IMR-90 (cell line): ENCODE results near the gene DAAM1. TPM values are rescaled to one million over a fixed set of nuclear protein-coding genes. Genes with fewer than 3 reads are reported as not detected.

Experiments used
- ATAC-seq: fragments of 200-7000 bp; cut with Tn5 transposase; 2 replicates; pipeline ENCODE4 v1.9.1; 2020; ENCODE audit warnings: low read depth, mild to moderate bottlenecking, moderate library complexity
- BruUV-seq: library from RNA; stranded (reverse); fragments of 400-500 nt; replicated peaks from 2 replicates; lab custom pipeline; 2021; lab: Mats Ljungman, UMichigan
- CTCF ChIA-PET: fragments of 300-600 bp; formaldehyde crosslinking; extraction: SDS; loops from one replicate; lab custom pipeline; 2021; ENCODE audit warnings: antibody characterized with exemption; lab: Yijun Ruan, JAX
- POLR2A ChIA-PET: fragments of 300-600 bp; sonication (Branson Sonifier 250); formaldehyde crosslinking; loops from one replicate; lab custom pipeline; 2022; ENCODE audit warnings: antibody characterized with exemption; ENCODE audit not compliant: unreplicated experiment; lab: Charles Lee
- DNase-seq: peaks from one replicate; pipeline ENCODE4 v3.0.0; 2013
- H2AFZ ChIP-seq: replicated peaks from 2 replicates; pipeline ENCODE3; 2013; ENCODE audit warnings: low read length, mild to moderate bottlenecking; ENCODE audit not compliant: poor library complexity
- H2AK5ac ChIP-seq: 2 replicates; pipeline ENCODE4 v1.6.1; 2013; ENCODE audit warnings: low read depth, low read length, inconsistent platforms
- H2AK9ac ChIP-seq: replicated peaks from 2 replicates; pipeline ENCODE3; 2013; ENCODE audit warnings: mild to moderate bottlenecking, low read depth, low read length, moderate library complexity; ENCODE audit not compliant: poor library complexity
- H2BK120ac ChIP-seq: 2 replicates; pipeline ENCODE4 v1.6.1; 2013; ENCODE audit warnings: low read depth, low read length, inconsistent platforms
- H2BK15ac ChIP-seq: 3 replicates; pipeline ENCODE4 v1.6.1; 2013; ENCODE audit warnings: low read depth, low read length, inconsistent platforms
- H2BK20ac ChIP-seq: 2 replicates; pipeline ENCODE4 v1.6.1; 2013; ENCODE audit warnings: low read depth, mild to moderate bottlenecking, inconsistent platforms, low read length, moderate library complexity
- H2BK5ac ChIP-seq: 2 replicates; pipeline ENCODE4 v1.6.1; 2013; ENCODE audit warnings: mild to moderate bottlenecking, low read depth, low read length, inconsistent platforms; ENCODE audit not compliant: poor library complexity, severe bottlenecking
- H3K14ac ChIP-seq: replicated peaks from 2 replicates; pipeline ENCODE4 v1.6.1; 2013; ENCODE audit warnings: low read depth, low read length, inconsistent platforms
- H3K18ac ChIP-seq: 2 replicates; pipeline ENCODE4 v1.6.1; 2013; ENCODE audit warnings: low read depth, low read length, control low read depth
- H3K23ac ChIP-seq: 2 replicates; pipeline ENCODE4 v1.6.1; 2013; ENCODE audit warnings: low read depth, low read length, inconsistent platforms
- H3K27ac ChIP-seq: 2 replicates; pipeline ENCODE4 v1.5.1; 2013; ENCODE audit warnings: mild to moderate bottlenecking, control low read depth, low read length; ENCODE audit not compliant: insufficient read depth
- H3K27me3 ChIP-seq: 2 replicates; pipeline ENCODE4 v1.6.1; 2013; ENCODE audit warnings: low read length; ENCODE audit not compliant: control insufficient read depth, insufficient read depth
- H3K36me3 ChIP-seq: 2 replicates; pipeline ENCODE4 v1.6.1; 2013; ENCODE audit warnings: low read length, mixed read lengths; ENCODE audit not compliant: control insufficient read depth, insufficient read depth
- H3K4ac ChIP-seq: 2 replicates; pipeline ENCODE4 v1.6.1; 2013; ENCODE audit warnings: low read depth, low read length, inconsistent platforms
- H3K4me1 ChIP-seq: 2 replicates; pipeline ENCODE4 v1.6.1; 2013; ENCODE audit warnings: low read length, mixed read lengths; ENCODE audit not compliant: control insufficient read depth, insufficient read depth
- H3K4me2 ChIP-seq: 2 replicates; pipeline ENCODE4 v1.6.1; 2013; ENCODE audit warnings: low read depth, mild to moderate bottlenecking, control low read depth, low read length, moderate library complexity
- H3K4me3 ChIP-seq: 2 replicates; pipeline ENCODE4 v1.5.1; 2013; ENCODE audit warnings: low read depth, mild to moderate bottlenecking, control low read depth, low read length, moderate library complexity; ENCODE audit not compliant: insufficient read depth
- H3K56ac ChIP-seq: 2 replicates; pipeline ENCODE4 v1.6.1; 2013; ENCODE audit warnings: low read length, inconsistent platforms; ENCODE audit not compliant: insufficient read depth; ENCODE audit errors: extremely low read depth
- H3K79me1 ChIP-seq, 2 experiments: 2 replicates each; pipeline ENCODE4 v1.6.1; 2013; ENCODE audit warnings: low read length in 2 of 2, inconsistent platforms in 1 of 2, low read depth in 1 of 2
- H3K9ac ChIP-seq: 2 replicates; pipeline ENCODE4 v1.6.1; 2013; ENCODE audit warnings: low read depth, low read length, control low read depth
- H3K9me1 ChIP-seq: 2 replicates; pipeline ENCODE4 v1.6.1; 2013; ENCODE audit warnings: low read length, inconsistent platforms; ENCODE audit not compliant: insufficient read depth
- H3K9me3 ChIP-seq: 2 replicates; pipeline ENCODE4 v1.6.1; 2013; ENCODE audit warnings: low read length; ENCODE audit not compliant: control insufficient read depth, insufficient read depth
- H4K20me1 ChIP-seq: 2 replicates; pipeline ENCODE4 v1.6.1; 2013; ENCODE audit warnings: low read length, inconsistent platforms; ENCODE audit not compliant: insufficient read depth
- H4K5ac ChIP-seq: 2 replicates; pipeline ENCODE4 v1.6.1; 2013; ENCODE audit warnings: mild to moderate bottlenecking, low read depth, low read length, control low read depth
- H4K8ac ChIP-seq, 2 experiments: 2 replicates each; pipeline ENCODE4 v1.6.1; 2013; ENCODE audit warnings: low read depth in 2 of 2, low read length in 2 of 2, control low read depth in 1 of 2, inconsistent platforms in 1 of 2
- H4K91ac ChIP-seq: 2 replicates; pipeline ENCODE4 v1.6.1; 2013; ENCODE audit warnings: low read depth, low read length, inconsistent platforms; ENCODE audit not compliant: insufficient read depth
- BHLHE40 ChIP-seq: fragments of 150-350 bp; IDR thresholded peaks from 2 replicates; pipeline ENCODE4 v1.6.1; 2016; ENCODE audit warnings: mild to moderate bottlenecking, low read depth, low read length
- MAFK ChIP-seq: IDR thresholded peaks from 2 replicates; pipeline ENCODE4 v1.6.1; 2012; ENCODE audit warnings: low read depth, low read length, improper control_type of control experiment
- NFE2L2 ChIP-seq: fragments of 150-350 bp; IDR thresholded peaks from 2 replicates; pipeline ENCODE4 v1.6.1; 2016; ENCODE audit warnings: low read depth, mild to moderate bottlenecking, low read length
- POLR2A ChIP-seq: IDR thresholded peaks from 2 replicates; pipeline ENCODE4 v1.6.1; 2012; ENCODE audit warnings: mild to moderate bottlenecking, low read depth, low read length
- RCOR1 ChIP-seq: IDR thresholded peaks from 2 replicates; pipeline ENCODE4 v1.6.1; 2012; ENCODE audit warnings: mild to moderate bottlenecking, low read length, improper control_type of control experiment; ENCODE audit not compliant: insufficient replicate concordance
- WGBS, 2 experiments: methylation state at CpG; one replicate each; pipeline versions ENCODE4 v1.1.5 to v1.1.7; 2013; ENCODE audit warnings: missing lambda C conversion rate in 2 of 2; ENCODE audit not compliant: insufficient read length in 1 of 2; ENCODE audit errors: extremely low coverage in 2 of 2; 5-methylcytosine and 5-hydroxymethylcytosine counted together
- dilution Hi-C: fragments of 300-500 bp; cut with HindIII; formaldehyde crosslinking; loops from one replicate; pipeline ENCODE4 v1.14.3; 2018; ENCODE audit warnings: low sequenced_read_pairs; ENCODE audit not compliant: unreplicated experiment
- in situ Hi-C: fragments of 300-500 bp; cut with MboI; formaldehyde crosslinking; loops from 3 replicates; pipeline ENCODE4 v1.14.3; 2019; ENCODE audit warnings: low sequenced_read_pairs, inconsistent platforms, mixed read lengths
- intact Hi-C: fragments of 100-400 bp; cut with micrococcal nuclease; formaldehyde crosslinking; loops from 2 replicates; pipeline ENCODE4 v1.10.0; 2022
- polyA plus RNA-seq, 3 experiments: library from polyadenylated mRNA; depleted of rRNA; stranded (reverse); fragments of >200 nt; gene quantifications; 2 replicates each; pipeline ENCODE4 v1.2.3, GENCODE V29; 2012; ENCODE audit warnings: low replicate concordance in 1 of 3
- total RNA-seq: library from RNA; depleted of rRNA; stranded (reverse); fragments of >200 nt; gene quantifications from 2 replicates; pipeline ENCODE4 v1.2.3, GENCODE V29; 2012
- TF ChIP-seq, protein P1 (sequence below): fragments of 150-350 bp; IDR thresholded peaks from 2 replicates; pipeline ENCODE4 v1.6.1; 2016; ENCODE audit warnings: low read depth, mild to moderate bottlenecking, low read length, moderate library complexity, borderline replicate concordance

The DAAM1 gene
- total and polyA plus RNA-seq, 2 of the 4 experiments (the other 2 are of a cell fraction) = 4.8 to 5.4 TPM

DNA sequence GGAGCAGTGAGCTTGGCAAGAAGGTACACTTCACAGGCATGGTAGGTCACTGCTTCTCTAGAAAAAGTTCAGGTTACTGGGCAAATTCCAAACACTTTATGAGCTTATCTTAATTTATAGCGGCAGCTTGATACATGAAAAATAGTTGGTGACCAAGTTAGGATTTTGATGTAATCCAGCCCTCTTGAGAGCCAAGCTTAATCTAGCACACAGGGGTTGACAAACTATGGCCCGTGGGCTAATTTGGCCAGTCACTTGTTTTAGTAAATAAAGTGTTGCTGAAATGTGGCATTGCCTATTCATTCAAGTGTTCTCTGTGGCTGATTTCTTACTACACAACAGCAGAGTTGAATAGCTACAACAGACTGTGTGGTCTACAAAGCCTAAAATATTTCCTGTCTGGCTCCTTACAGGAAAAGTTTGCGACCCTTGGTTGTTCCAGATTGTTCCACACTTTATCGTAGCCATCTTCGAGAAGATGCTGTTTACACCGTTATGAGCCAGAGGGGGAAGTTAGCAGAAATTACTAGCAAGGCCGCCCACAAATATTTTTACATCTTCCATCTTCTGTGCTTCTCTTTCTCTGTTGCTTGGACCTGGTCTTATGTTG is 120.9 kb downstream of the DAAM1 start:
- Histone ChIP-seq H3K14ac (no peak overlapping the region), H2AFZ (no peak overlapping the region), H2AK9ac (no peak overlapping the region), H3K4ac (no peak overlapping the region), H3K9me1 (peaks cover 6% of the 10 kb centered on the region; the same call in 1 of the 2 replicates), H3K79me1 (no peaks in the 10 kb centered on the region), H3K4me2 (no peak overlapping the region), H3K36me3 (no peaks in the 10 kb centered on the region), H3K9me3 (no peaks in the 10 kb centered on the region), H4K8ac (no peak overlapping the region), H4K5ac (no peak overlapping the region), H2BK120ac (no peak overlapping the region), H3K9ac (no peak overlapping the region), H2AK5ac (no peak overlapping the region), H4K20me1 (no peaks in the 10 kb centered on the region), H3K27me3 (no peaks in the 10 kb centered on the region), H3K56ac (no peak overlapping the region), H3K4me3 (no peak overlapping the region), H2BK5ac (no peak overlapping the region), H4K91ac (no peak overlapping the region), H3K4me1 (peaks cover 14% of the 10 kb centered on the region), H3K18ac (no peak overlapping the region), H3K27ac (no peak overlapping the region), H2BK15ac (no peak overlapping the region), H3K23ac (no peak overlapping the region), H2BK20ac (no peak overlapping the region)
- POLR2A ChIA-PET = no interaction called here
- in situ Hi-C loops (no loop called here), dilution Hi-C loops (no loop called here), intact Hi-C loops (no loop called here)
- TF ChIP-seq NFE2L2 (no peak), RCOR1 (no peak), MAFK (no peak), POLR2A (no peak), BHLHE40 (no peak)
- TF ChIP-seq, protein P1, sequence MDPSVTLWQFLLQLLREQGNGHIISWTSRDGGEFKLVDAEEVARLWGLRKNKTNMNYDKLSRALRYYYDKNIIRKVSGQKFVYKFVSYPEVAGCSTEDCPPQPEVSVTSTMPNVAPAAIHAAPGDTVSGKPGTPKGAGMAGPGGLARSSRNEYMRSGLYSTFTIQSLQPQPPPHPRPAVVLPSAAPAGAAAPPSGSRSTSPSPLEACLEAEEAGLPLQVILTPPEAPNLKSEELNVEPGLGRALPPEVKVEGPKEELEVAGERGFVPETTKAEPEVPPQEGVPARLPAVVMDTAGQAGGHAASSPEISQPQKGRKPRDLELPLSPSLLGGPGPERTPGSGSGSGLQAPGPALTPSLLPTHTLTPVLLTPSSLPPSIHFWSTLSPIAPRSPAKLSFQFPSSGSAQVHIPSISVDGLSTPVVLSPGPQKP = no peak
- 100% methylated on average over 1 of the region's 7 CpGs; no CpG with 5 or more reads in 1 of the 2 experiments for WGBS, 2 experiments
- ATAC-seq = no peak
- CTCF ChIA-PET = no interaction called here
- DNase-seq = no peak
- no TSS peak for BruUV-seq
